Fibroblast of lung (primary cell): Measurements from ENCODE around the gene SUGCT. TPM values are rescaled to one million over a fixed set of nuclear protein-coding genes. Genes with fewer than 3 reads are reported as not detected.

Experiments
- DNase-seq, 2 donors: peaks; one replicate each; pipeline versions ENCODE4 v3.0.0 to v3.0.0-alpha.2; 2010; ENCODE audit warnings: low read depth in 2 of 2
- H2AFZ ChIP-seq: 2 replicates; pipeline ENCODE4 v1.5.1; 2012; ENCODE audit warnings: low read length, control low read depth, inconsistent platforms
- H3K27ac ChIP-seq: 2 replicates; pipeline ENCODE4 v1.5.1; 2011; ENCODE audit warnings: low read length, control low read depth; ENCODE audit not compliant: insufficient read depth
- H3K27me3 ChIP-seq: 2 replicates; pipeline ENCODE4 v1.5.1; 2011; ENCODE audit warnings: mild to moderate bottlenecking, low read length; ENCODE audit not compliant: control insufficient read depth, insufficient read depth
- H3K36me3 ChIP-seq: 2 replicates; pipeline ENCODE4 v1.5.1; 2011; ENCODE audit warnings: low read length; ENCODE audit not compliant: control insufficient read depth, insufficient read depth
- H3K4me1 ChIP-seq: 2 replicates; pipeline ENCODE4 v1.5.1; 2011; ENCODE audit warnings: low read length; ENCODE audit not compliant: control insufficient read depth, insufficient read depth; ENCODE audit errors: extremely low read depth
- H3K4me2 ChIP-seq: 2 replicates; pipeline ENCODE4 v1.5.1; 2011; ENCODE audit warnings: low read length, control low read depth; ENCODE audit not compliant: insufficient read depth; ENCODE audit errors: extremely low read depth
- H3K4me3 ChIP-seq, 4 experiments: fragments of 200-600 bp in 1 of 4; sonication (generic) in 1 of 4; replicated peaks in 1 of 4; 2 replicates each; pipeline ENCODE4 v1.5.1; 2011 to 2016; ENCODE audit warnings: low read length in 4 of 4, low read depth in 3 of 4, mild to moderate bottlenecking in 3 of 4, control low read depth in 2 of 4, inconsistent platforms in 1 of 4, mixed read lengths in 1 of 4; ENCODE audit not compliant: insufficient read depth in 1 of 4; ENCODE audit errors: control extremely low read depth in 1 of 4
- H3K79me2 ChIP-seq: 2 replicates; pipeline ENCODE4 v1.5.1; 2012; ENCODE audit warnings: mild to moderate bottlenecking, low read length, inconsistent platforms; ENCODE audit not compliant: control insufficient read depth, insufficient read depth
- H3K9ac ChIP-seq: 2 replicates; pipeline ENCODE4 v1.5.1; 2011; ENCODE audit warnings: mild to moderate bottlenecking, low read length, control low read depth; ENCODE audit not compliant: insufficient read depth
- H3K9me3 ChIP-seq: 2 replicates; pipeline ENCODE4 v1.5.1; 2012; ENCODE audit warnings: low read depth, low read length; ENCODE audit not compliant: control insufficient read depth, insufficient read depth
- H4K20me1 ChIP-seq: 2 replicates; pipeline ENCODE4 v1.5.1; 2011; ENCODE audit warnings: low read length; ENCODE audit not compliant: control insufficient read depth, insufficient read depth; ENCODE audit errors: extremely low read depth
- EZH2 ChIP-seq: IDR thresholded peaks from 2 replicates; pipeline ENCODE4 v1.5.1; 2012; ENCODE audit warnings: low read length, control low read depth, mild to moderate bottlenecking; ENCODE audit errors: missing control alignments
- polyA plus RNA-seq, 2 donors: library from polyadenylated mRNA; depleted of rRNA in 1 of 2; stranded (reverse) in 1 of 2; unstranded in 1 of 2; fragments of >200 nt; gene quantifications; 2 replicates each; pipeline ENCODE4 v1.2.1, GENCODE V29; 2011 to 2012; ENCODE audit warnings: missing spikeins in 1 of 2
- total RNA-seq: library from RNA; depleted of rRNA; stranded (reverse); fragments of >200 nt; gene quantifications from 2 replicates; pipeline ENCODE4 v1.2.1, GENCODE V29; 2014
- TF ChIP-seq, protein P1 (sequence below), 2 donors: IDR thresholded peaks in 1 of 2; conservative IDR thresholded peaks in 1 of 2; 1 replicate in 1 of 2; 2 replicates in 1 of 2; pipeline ENCODE4 v1.5.1; 2011 to 2012; ENCODE audit warnings: low read length in 2 of 2, control low read depth in 1 of 2, inconsistent platforms in 1 of 2, low read depth in 1 of 2, mild to moderate bottlenecking in 1 of 2

Gene SUGCT
- total and polyA plus RNA-seq, 2 donors (not counting 1 experiment from before 2014, with no cell fraction given) = 8.4 to 16.5 TPM

DNA sequence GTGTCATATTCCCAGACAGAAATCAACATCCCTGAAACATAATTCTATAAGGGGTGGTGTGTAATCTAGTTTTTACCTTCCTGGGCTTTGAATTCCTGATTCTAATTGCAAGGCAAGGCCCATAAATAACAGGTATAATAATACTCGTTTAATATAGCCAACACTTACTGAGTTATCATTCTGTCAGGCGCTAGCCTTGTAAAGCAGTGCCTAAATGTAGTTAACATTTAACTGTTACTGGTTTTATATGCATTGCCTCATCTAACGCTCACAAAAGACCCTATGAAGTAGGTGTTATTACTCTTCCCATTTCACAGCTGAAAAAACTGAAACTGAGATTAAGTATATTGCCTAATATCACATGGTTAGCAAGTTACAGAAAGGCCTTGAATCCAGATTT is 772.5 kb downstream of the SUGCT start:
- H2AFZ ChIP-seq = no peak overlapping the region

GRCh38 chr7:40909346-40909980 is 774.7 kb downstream of the SUGCT start:
- TF ChIP-seq EZH2 = no peak
- TF ChIP-seq, protein P1, sequence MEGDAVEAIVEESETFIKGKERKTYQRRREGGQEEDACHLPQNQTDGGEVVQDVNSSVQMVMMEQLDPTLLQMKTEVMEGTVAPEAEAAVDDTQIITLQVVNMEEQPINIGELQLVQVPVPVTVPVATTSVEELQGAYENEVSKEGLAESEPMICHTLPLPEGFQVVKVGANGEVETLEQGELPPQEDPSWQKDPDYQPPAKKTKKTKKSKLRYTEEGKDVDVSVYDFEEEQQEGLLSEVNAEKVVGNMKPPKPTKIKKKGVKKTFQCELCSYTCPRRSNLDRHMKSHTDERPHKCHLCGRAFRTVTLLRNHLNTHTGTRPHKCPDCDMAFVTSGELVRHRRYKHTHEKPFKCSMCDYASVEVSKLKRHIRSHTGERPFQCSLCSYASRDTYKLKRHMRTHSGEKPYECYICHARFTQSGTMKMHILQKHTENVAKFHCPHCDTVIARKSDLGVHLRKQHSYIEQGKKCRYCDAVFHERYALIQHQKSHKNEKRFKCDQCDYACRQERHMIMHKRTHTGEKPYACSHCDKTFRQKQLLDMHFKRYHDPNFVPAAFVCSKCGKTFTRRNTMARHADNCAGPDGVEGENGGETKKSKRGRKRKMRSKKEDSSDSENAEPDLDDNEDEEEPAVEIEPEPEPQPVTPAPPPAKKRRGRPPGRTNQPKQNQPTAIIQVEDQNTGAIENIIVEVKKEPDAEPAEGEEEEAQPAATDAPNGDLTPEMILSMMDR (conservative IDR thresholded peaks at IDR 0.05 in 1 of 2, IDR thresholded peaks at IDR 0.05 in 1 of 2; ENCODE audit: low read depth in 1 of 2, low read length in 2 of 2) = no peak

More for the DNA sequence above, 772.5 kb downstream of the SUGCT start:
- H3K27me3 ChIP-seq = no peaks in the 10 kb centered on the region
- no peaks in the 10 kb centered on the region for H4K20me1 ChIP-seq
- H3K9me3 ChIP-seq = no peaks in the 10 kb centered on the region
- no peak for TF ChIP-seq EZH2
- TF ChIP-seq, protein P1 (conservative IDR thresholded peaks at IDR 0.05 in 1 of 2, IDR thresholded peaks at IDR 0.05 in 1 of 2; ENCODE audit: low read depth in 1 of 2, low read length in 2 of 2) = no peak
- H3K36me3 ChIP-seq = no peaks in the 10 kb centered on the region
- H3K9ac ChIP-seq = no peak overlapping the region
- no peak overlapping the region for H3K4me3 ChIP-seq
- no peaks in the 10 kb centered on the region for H3K79me2 ChIP-seq
- no peak overlapping the region for H3K27ac ChIP-seq
- H3K4me2 ChIP-seq = no peak overlapping the region
- no peak for DNase-seq
- no peaks in the 10 kb centered on the region for H3K4me1 ChIP-seq

More at GRCh38 chr7:40909346-40909980, 774.7 kb downstream of the SUGCT start:
- no peak overlapping the region for H3K27ac ChIP-seq
- H3K9ac ChIP-seq = no peak overlapping the region
- H3K36me3 ChIP-seq = no peaks in the 10 kb centered on the region
- no peak overlapping the region for H3K4me2 ChIP-seq
- H2AFZ ChIP-seq = no peak overlapping the region
- DNase-seq = no peak
- H3K27me3 ChIP-seq = no peaks in the 10 kb centered on the region
- H3K4me3 ChIP-seq = no peak overlapping the region
- no peaks in the 10 kb centered on the region for H3K79me2 ChIP-seq
- H4K20me1 ChIP-seq = no peaks in the 10 kb centered on the region
- H3K4me1 ChIP-seq = no peaks in the 10 kb centered on the region
- no peaks in the 10 kb centered on the region for H3K9me3 ChIP-seq

Other genes with a start within 250 kb of the SUGCT start
- 76.3 and 76.8 TPM in 2 replicates for gene CDK13, start 184.7 kb upstream of the SUGCT start, total RNA-seq
- 32.7 and 35.3 TPM in 2 replicates for gene CDK13, start 184.7 kb upstream of the SUGCT start, polyA plus RNA-seq
- gene MPLKIP, start 383 bp upstream of the SUGCT start, total RNA-seq = 14.6 and 22.8 TPM in 2 replicates
- 19.9 and 22.6 TPM in 2 replicates for gene MPLKIP, start 383 bp upstream of the SUGCT start, polyA plus RNA-seq